Effector CD4-positive, alpha-beta T cell (primary cell): ENCODE results near the gene MMP14.

ENCODE experiments used
- DNase-seq: peaks from one replicate; pipeline ENCODE4 v3.0.0-alpha.2; 2020

MMP14 gene

DNA sequence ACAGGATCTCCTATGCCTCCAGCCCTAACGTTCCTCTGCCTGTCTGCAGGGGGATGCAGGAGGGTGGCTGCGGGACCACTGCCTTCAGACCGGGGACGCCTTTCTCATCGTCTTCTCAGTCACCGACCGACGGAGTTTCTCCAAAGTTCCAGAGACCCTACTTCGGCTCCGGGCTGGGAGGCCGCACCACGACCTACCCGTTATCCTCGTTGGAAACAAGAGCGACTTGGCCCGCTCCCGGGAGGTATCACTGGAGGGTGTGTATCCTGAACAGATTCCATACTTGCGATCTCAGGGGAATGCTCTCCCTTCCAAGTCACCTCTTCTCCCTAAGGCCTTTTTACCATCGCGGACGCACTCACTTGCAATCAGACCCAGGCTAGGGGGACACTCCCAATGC lies 49.6 kb downstream of the MMP14 start:
- DNase-seq: no peak

DNA sequence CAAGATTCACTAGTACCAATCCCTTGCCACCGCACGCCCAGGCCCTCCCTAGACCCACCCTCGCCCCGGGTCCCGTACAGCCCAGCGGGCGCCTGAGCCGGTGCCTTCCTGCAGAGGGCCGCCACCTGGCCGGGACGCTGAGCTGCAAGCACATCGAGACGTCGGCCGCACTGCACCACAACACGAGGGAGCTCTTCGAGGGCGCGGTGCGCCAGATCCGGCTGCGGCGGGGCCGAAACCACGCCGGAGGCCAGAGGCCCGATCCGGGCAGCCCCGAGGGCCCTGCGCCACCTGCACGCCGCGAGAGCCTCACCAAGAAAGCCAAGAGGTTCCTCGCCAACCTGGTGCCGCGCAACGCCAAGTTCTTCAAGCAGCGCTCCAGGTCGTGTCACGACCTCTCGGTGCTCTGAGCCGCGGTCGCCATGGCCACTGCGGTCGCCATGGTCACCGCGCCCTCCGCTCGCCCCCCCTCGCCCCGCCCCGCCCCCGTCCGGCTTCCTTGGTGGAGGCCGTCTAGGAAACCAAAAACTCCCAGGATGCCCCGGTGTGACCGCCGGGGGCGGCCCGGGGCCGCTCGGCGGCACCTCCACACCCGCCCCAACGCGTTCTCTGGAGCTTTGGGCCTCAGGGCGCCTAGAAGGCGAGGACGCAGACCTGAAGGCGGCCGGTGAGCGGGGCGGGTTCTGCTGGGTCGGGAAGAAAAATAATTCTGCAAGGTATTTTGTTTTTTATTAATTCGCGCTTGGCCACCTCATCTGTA lies 50.3 kb downstream of the MMP14 start:
- peak; percentile 56 for DNase-seq

DNA sequence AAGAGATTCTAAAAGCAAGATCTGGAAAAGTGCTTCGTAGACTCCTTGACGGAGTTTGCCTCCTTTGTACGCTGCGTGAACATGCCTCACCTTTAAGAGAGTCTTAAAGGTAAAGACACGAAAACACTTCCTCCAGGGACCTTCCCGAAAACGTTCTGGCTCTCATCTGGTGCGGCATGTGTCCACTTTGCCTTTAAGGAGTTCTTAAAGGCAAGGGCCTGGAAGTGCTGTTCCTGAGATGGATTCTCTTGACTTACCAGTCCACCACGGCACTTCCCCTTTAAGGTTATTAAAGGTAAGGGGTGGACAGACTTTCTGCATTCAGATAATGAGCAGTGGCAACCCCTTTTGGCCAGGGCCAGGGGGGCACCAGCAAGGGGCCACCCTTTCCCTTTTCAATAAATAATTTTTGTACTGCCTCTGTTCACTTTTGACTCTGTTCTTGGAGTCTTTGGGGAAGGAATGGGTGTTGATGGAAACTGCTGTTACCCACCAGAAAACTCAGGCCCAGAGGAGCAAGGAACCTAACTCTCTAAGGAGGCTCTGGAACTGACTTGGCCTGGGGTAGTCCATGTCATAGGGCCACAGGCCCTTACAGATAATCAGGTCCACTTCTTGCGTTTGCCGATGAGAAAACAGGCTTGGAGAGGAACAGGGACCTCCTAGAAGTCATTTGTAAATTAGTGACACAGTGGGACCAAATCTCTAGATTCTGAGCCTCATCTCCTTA lies 51.0 kb downstream of the MMP14 start:
- DNase-seq: peak; percentile 21

DNA sequence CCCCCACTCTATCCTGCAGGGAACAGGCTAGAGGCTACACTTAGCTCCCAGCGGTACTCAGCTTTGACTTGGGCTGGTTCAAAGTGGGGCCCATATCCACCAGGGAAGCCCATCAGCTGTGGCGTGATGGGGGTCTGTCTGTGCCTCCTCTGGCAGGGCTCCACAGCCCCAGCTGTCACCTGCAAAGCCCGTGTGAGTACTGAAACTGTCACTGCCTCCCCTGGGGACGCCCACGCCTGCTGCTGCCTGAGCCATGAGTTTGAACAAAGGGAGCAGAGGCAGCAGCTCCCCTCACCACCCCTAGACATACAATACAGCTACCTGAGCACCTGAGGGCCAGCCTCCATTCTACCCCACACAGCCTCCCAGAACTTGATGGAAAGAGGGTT lies 51.6 kb downstream of the MMP14 start:
- DNase-seq: no peak

DNA sequence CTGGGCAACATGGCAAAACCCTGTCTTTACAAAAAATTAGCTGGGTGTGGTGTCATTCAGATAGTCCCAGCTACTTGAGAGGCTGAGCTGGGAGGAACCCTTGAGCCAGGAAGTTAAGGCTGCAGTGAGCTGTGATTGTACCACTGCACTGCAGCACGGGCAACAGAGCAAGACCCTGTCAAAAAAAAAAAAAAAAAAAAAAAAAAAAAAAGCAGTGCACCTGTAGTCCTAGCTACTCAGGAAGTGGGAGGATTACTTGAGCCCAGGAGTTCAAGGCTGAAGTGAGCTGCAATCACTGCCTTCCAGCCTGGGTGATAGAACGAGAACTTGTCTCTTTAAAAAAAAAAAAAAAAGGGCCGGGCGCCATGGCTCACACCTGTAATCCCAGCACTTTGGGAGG lies 52.3 kb downstream of the MMP14 start:
- DNase-seq: no peak

DNA sequence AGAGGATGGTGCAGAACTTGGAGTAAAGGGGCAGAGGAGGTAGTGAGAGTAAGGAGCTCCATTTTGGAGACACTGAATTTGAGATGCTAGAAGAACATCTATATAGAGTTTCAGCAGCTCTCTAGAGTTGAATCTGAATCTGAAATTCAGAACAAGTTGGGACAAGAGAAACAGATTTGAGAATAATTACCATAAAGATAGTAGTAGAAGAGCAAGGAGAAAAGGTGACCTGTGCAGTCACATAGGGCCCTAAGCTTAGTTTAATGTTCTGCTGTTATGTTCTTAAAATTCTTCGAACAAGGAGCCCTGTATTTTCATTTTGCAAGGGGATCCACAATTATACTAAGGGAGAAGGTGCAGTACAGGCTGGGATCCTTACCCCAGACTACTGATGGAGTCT lies 54.0 kb downstream of the MMP14 start:
- no peak for DNase-seq

DNA sequence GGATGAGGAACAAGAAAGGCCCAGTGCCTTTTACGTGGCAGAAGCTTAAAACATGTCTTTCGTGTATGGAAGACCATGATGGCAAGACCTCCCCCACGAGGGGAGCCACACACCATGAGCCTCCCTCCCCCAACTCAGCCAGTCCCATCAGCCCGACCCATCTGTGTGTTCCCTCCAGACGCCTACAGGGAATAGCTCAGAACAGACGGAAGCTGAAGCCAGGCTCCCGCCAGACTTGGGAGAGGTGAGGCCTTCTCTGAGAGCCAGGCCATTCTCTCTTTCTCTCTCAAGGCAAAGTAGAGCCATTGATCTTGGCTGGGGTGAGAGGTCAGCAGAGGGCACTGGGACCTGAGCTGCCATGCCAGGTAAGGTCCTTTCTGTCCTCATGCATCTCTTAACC lies 56.1 kb downstream of the MMP14 start:
- no peak for DNase-seq

DNA sequence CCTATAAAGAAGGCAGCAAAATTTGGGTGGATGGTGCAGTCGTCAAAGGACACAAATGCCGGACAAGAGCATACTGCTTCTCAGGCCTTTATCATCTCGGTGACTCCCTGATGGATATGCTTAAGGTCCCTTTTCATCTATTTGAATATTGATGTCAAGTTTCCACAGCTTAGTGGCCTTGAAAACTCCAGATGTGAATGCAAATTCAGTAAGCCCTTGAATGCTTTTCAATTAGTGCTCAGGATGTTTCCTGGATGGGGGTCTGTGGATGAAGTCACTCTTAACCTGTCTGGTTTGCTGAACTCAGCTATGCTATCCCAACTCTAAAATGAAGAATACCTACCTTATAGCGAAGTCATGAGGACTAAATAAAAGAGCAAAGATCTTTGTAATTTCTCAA lies 57.3 kb downstream of the MMP14 start:
- DNase-seq: no peak

DNA sequence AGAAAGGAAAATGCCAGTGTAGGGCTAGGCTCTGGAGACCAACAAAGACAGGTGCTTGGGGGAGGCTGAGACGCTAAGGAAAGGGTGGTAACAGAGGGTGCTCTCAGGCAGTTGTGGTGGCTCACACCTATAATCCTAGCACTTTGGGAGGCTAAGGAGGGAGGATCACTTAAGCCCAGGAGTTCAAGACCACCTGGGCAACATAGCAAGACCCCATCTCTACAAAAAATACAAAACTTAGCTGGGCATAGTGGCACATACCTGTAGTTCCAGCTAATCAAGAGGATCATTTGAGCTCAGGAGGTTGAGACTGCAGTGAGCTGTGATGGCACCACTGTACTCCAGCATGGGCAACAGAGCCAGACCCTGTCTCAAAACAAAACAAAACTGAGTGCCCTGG lies 59.0 kb downstream of the MMP14 start:
- DNase-seq: no peak

DNA sequence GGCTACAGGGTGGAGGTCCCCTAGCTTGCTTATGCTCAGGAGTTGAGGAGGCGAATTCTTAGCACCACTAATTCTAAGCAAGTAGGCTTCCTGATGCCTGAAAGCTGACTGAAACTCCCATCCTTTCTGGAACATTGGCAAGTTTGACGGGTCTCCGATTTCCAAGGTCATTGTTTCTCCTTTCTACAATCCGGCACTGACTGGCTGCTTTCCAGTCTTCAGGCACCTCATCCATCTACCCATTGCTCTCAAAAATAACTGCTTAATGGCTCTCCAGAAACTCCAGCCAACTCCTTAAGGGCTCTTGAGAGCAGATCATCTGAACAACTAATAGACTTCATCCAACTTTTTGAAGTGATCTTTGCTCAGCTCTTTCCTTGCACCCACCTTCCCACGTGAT lies 60.0 kb downstream of the MMP14 start:
- DNase-seq: no peak

DNA sequence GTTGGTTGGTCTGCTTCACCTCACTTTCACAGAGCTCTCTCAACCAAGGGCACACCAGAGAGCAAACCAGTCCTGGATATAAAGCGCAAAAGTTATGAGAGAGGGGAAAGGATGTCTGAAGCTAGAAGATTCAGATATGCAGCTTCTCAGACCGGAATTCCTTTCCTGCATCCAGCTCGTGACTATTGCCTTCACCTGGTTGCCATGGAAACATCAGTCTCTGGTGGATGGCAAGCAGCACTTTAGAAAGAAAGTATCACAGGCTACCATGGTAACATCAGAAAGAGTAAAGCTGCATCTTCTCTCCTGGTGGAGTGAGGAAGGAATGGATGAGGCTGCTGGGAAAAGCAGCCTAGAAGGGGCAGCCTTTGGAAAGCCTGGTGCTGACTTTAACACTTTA lies 60.4 kb downstream of the MMP14 start:
- no peak for DNase-seq

DNA sequence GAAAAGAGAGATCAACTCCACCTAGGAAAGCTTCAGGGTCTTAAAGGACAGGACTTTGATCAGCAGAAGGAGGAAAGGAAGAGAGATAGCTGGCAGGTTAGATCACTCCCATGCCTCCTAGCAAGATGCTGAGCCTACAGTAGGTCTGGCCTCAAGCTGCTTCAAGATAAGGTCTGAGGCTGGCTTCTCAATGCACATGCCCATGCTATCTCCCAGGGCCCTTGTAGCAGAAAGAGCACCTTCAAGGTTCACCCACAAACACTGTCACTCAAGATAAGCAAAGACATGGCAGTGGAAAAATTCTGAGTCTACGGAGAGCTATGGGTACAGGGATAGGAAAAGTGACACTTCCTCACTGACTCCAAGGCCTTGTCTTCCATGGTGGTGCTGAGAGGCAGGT lies 61.0 kb downstream of the MMP14 start:
- DNase-seq: no peak
